Measurements from ENCODE around the gene NT5C3A.

NT5C3A gene

DNA sequence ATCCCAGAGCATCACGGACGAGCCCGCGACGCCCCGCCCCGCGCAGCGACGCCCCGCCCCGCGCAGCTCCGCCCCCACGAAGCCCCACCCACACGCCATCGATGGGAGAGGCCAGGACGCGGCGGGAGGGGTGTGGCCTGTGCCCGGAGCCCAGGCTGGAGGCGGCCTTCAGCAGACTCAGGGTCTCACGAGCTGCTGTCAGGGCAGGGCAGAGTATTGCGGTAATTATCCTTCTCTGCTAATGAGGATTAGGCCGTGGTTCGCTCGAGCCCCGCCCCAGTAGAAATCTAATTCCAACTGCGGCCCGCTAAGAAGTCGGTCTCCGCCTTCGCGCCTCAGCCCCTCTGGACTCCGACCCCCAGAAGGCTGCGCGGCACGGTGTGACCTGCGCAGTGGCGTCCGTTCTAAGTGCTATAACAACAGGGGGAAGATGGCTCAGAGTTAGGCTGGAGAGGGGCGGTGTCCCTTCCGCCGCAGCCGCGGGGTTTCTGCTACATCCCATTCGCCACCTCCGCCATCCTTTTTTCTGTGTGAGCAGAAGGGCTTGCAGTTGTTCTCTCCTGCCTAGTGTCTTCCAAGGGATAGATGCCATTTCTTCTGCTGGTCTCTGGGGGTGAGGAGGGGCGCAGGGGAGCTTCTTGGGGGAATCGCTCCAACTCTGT lies 337 bp upstream of the NT5C3A start:
- H3K4me3 ChIP-seq (ENCODE audit: insufficient read length, low read depth), result peak overlapping the region; percentile 94
- no peaks in the 10 kb centered on the region for H3K4me1 ChIP-seq (ENCODE audit: insufficient read depth, insufficient read length)
- DNase-seq (ENCODE audit: low read depth, low spot score), result peak; percentile 96
- H3K27me3 ChIP-seq (ENCODE audit: insufficient read depth, insufficient read length), result no peaks in the 10 kb centered on the region
- TF ChIP-seq SUZ12 (IDR thresholded peaks at IDR 0.05; ENCODE audit: extremely low read depth, insufficient read depth, insufficient read length) (no peak), YY1 (IDR thresholded peaks at IDR 0.05; ENCODE audit: insufficient read depth, insufficient read length) (no peak), ZNF274 (IDR thresholded peaks at IDR 0.05; ENCODE audit: low read depth, low read length) (no peak)
- no peaks in the 10 kb centered on the region for H3K9me3 ChIP-seq (ENCODE audit: insufficient read depth, low read length)
- H3K36me3 ChIP-seq (ENCODE audit: insufficient read depth, insufficient read length, low read length), result peaks cover 4% of the 10 kb centered on the region
- H3K9ac ChIP-seq (ENCODE audit: insufficient read length, low read depth), result peak overlapping the region; percentile 88

DNA sequence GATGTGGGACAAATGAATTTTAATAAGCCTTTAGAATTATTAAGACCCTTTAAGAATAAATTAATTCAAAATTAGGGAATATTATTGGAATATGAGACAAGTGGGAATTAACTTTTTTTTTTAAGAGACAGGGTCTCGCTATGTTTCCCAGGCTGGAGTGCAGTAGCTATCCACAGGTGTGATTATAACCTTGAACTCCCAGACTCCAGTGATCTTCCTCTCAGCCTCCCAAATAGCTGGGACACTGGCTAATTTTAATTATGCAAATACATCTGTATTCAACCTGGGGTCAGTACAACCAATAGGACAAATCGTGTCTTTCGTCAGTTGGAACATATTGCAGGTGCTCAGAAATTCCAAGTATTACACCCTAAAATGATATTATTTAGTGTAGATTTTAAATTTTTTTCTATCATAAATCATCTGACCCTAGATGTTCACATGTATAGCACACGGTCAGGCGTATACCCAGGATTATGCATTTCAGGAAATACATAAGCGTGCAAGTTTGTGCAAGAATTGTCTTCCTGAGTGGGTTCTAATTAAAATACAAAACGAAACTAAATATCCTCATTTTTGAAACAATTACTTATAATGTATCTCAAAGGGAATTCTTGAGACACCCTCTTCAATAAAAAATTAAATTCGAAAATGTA lies 1.2 kb downstream of the NT5C3A start:
- DNase-seq (ENCODE audit: low read depth, low spot score), result no peak
- H3K36me3 ChIP-seq (ENCODE audit: insufficient read depth, insufficient read length, low read length), result peaks cover 9% of the 10 kb centered on the region
- peak overlapping the region; percentile 94 for H3K4me3 ChIP-seq (ENCODE audit: insufficient read length, low read depth)
- TF ChIP-seq ZNF274 (IDR thresholded peaks at IDR 0.05; ENCODE audit: low read depth, low read length) (no peak), SUZ12 (IDR thresholded peaks at IDR 0.05; ENCODE audit: extremely low read depth, insufficient read depth, insufficient read length) (no peak), YY1 (IDR thresholded peaks at IDR 0.05; ENCODE audit: insufficient read depth, insufficient read length) (no peak)
- no peaks in the 10 kb centered on the region for H3K4me1 ChIP-seq (ENCODE audit: insufficient read depth, insufficient read length)
- H3K9me3 ChIP-seq (ENCODE audit: insufficient read depth, low read length), result no peaks in the 10 kb centered on the region
- no peaks in the 10 kb centered on the region for H3K27me3 ChIP-seq (ENCODE audit: insufficient read depth, insufficient read length)
- H3K9ac ChIP-seq (ENCODE audit: insufficient read length, low read depth), result peak overlapping the region; percentile 93

DNA sequence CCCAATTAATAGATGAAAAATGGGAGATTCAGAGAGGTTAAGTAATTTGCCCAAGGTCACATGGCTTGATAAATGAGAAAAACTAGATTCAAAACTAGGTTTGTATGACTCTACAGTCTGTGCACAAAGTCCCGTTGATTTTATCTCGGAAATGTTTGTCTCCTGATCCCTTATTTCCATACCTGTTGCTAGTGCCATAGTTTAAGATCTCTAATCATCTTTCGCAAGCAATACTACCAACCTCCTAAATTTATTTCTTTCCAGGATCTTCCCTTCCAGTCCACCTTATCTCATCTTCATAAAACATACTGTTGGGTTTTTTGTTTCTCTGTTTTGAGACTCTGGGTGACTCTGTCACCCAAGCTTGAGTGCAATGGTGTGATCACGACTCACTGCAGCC lies 2.9 kb downstream of the NT5C3A start:
- DNase-seq (ENCODE audit: low read depth, low spot score), result no peak
- Histone ChIP-seq H3K9ac (ENCODE audit: insufficient read length, low read depth) (no peak overlapping the region), H3K4me3 (ENCODE audit: insufficient read length, low read depth) (no peak overlapping the region), H3K9me3 (ENCODE audit: insufficient read depth, low read length) (no peaks in the 10 kb centered on the region), H3K4me1 (ENCODE audit: insufficient read depth, insufficient read length) (no peaks in the 10 kb centered on the region), H3K36me3 (ENCODE audit: insufficient read depth, insufficient read length, low read length) (peaks cover 10% of the 10 kb centered on the region), H3K27me3 (ENCODE audit: insufficient read depth, insufficient read length) (no peaks in the 10 kb centered on the region)
- TF ChIP-seq YY1 (IDR thresholded peaks at IDR 0.05; ENCODE audit: insufficient read depth, insufficient read length), result no peak
- no peak for TF ChIP-seq ZNF274 (IDR thresholded peaks at IDR 0.05; ENCODE audit: low read depth, low read length)
- no peak for TF ChIP-seq SUZ12 (IDR thresholded peaks at IDR 0.05; ENCODE audit: extremely low read depth, insufficient read depth, insufficient read length)

DNA sequence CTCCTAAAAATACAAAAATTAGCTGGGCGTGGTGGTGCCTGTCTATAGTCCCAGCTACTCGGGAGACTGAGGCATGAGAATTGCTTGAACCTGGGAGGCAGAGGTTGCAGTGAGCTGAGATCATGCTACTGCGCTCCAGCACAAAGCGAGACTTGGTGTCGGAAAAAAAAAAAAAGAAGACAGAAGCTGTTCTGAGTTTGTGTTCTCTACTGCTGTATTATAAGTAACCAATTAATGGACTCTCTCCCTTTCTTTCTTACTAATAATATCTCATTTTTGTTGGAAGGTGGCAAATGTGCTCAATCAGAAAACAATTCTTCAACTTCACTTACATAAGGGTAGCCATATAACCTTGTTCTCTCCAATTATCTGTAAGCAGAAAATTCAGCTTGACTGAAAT lies 7.4 kb downstream of the NT5C3A start:
- H3K27me3 ChIP-seq (ENCODE audit: insufficient read depth, insufficient read length), result no peaks in the 10 kb centered on the region
- H3K9me3 ChIP-seq (ENCODE audit: insufficient read depth, low read length), result no peaks in the 10 kb centered on the region
- H3K4me1 ChIP-seq (ENCODE audit: insufficient read depth, insufficient read length), result no peaks in the 10 kb centered on the region
- H3K9ac ChIP-seq (ENCODE audit: insufficient read length, low read depth), result no peak overlapping the region
- no peak overlapping the region for H3K4me3 ChIP-seq (ENCODE audit: insufficient read length, low read depth)
- no peak for DNase-seq (ENCODE audit: low read depth, low spot score)
- H3K36me3 ChIP-seq (ENCODE audit: insufficient read depth, insufficient read length, low read length), result peaks cover 9% of the 10 kb centered on the region
- TF ChIP-seq SUZ12 (IDR thresholded peaks at IDR 0.05; ENCODE audit: extremely low read depth, insufficient read depth, insufficient read length), result no peak
- no peak for TF ChIP-seq YY1 (IDR thresholded peaks at IDR 0.05; ENCODE audit: insufficient read depth, insufficient read length)
- no peak for TF ChIP-seq ZNF274 (IDR thresholded peaks at IDR 0.05; ENCODE audit: low read depth, low read length)

DNA sequence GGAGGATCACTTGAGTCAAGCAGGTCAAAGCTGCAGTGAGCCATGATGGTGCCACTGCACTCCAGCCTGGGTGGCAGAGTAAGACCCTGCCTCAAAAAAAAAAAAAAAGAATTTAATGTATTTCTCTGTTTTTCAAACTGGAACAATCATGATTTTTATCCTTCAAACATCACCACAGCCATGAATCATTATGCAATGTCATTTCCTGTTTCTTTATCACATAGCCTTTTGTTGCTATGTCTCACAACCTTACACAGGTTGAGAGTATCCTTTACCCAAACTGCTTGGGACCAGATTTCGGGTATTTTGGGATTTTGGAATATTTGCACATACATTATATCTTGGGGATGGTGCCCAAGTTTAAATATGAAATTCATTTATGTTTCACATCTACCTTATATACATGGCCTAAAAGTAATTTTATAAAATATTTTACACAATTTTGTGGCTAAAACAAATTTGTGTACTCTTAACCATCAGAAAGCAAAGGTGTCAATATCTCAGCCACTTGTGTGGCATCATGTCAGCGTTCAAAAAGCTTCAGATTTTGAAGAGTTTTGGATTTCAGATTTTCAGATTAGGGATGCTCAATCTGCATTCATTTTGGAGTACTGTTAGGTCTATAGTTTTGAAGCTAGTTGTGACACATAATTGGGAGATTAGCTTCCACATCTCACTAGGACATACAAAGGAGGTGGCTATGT lies 8.2 kb downstream of the NT5C3A start:
- Histone ChIP-seq H3K4me1 (ENCODE audit: insufficient read depth, insufficient read length) (no peaks in the 10 kb centered on the region), H3K9ac (ENCODE audit: insufficient read length, low read depth) (no peak overlapping the region), H3K9me3 (ENCODE audit: insufficient read depth, low read length) (no peaks in the 10 kb centered on the region), H3K36me3 (ENCODE audit: insufficient read depth, insufficient read length, low read length) (peaks cover 9% of the 10 kb centered on the region), H3K27me3 (ENCODE audit: insufficient read depth, insufficient read length) (no peaks in the 10 kb centered on the region), H3K4me3 (ENCODE audit: insufficient read length, low read depth) (no peak overlapping the region)
- no peak for TF ChIP-seq YY1 (IDR thresholded peaks at IDR 0.05; ENCODE audit: insufficient read depth, insufficient read length)
- no peak for TF ChIP-seq SUZ12 (IDR thresholded peaks at IDR 0.05; ENCODE audit: extremely low read depth, insufficient read depth, insufficient read length)
- TF ChIP-seq ZNF274 (IDR thresholded peaks at IDR 0.05; ENCODE audit: low read depth, low read length), result no peak
- DNase-seq (ENCODE audit: low read depth, low spot score), result no peak

DNA sequence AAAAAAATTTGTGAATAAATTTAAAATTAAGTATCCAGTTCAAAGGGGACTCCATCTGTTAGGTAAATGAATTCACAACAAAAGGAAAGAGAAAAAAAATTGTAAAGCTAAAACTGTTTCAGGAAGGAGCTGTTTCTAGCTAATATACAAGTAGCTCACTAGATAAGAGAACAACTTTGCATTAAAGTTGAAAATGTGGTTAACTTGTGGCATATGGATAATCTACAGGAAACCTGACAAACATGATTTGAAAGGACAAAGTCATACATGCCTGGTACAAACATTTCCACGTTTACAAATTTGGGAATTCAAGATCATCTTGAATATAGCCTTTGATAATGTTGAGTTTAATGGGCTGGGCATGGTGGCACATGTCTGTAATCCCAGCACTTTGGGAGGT lies 8.9 kb downstream of the NT5C3A start:
- no peak for TF ChIP-seq YY1 (IDR thresholded peaks at IDR 0.05; ENCODE audit: insufficient read depth, insufficient read length)
- TF ChIP-seq ZNF274 (IDR thresholded peaks at IDR 0.05; ENCODE audit: low read depth, low read length), result no peak
- Histone ChIP-seq H3K9ac (ENCODE audit: insufficient read length, low read depth) (no peak overlapping the region), H3K4me3 (ENCODE audit: insufficient read length, low read depth) (no peak overlapping the region), H3K4me1 (ENCODE audit: insufficient read depth, insufficient read length) (no peaks in the 10 kb centered on the region), H3K27me3 (ENCODE audit: insufficient read depth, insufficient read length) (no peaks in the 10 kb centered on the region), H3K36me3 (ENCODE audit: insufficient read depth, insufficient read length, low read length) (peaks cover 9% of the 10 kb centered on the region), H3K9me3 (ENCODE audit: insufficient read depth, low read length) (no peaks in the 10 kb centered on the region)
- no peak for DNase-seq (ENCODE audit: low read depth, low spot score)

Measured in NT2/D1 (cell line).